ENCODE measurements around the gene RIPOR3.

GRCh38 chr20:50618537-50618936, 72.8 kb downstream of the RIPOR3 start:
- no peak for TF ChIP-seq CTCF (IDR thresholded peaks at IDR 0.05)
- TF ChIP-seq ZFX (IDR thresholded peaks at IDR 0.05; ENCODE audit: borderline replicate concordance): no peak

Data from 22Rv1 (cell line).